Cardiac fibroblast (primary cell): ENCODE measurements around the gene ATP1B1.

ENCODE experiments used
- DNase-seq, 2 donors: peaks; one replicate each; pipeline versions ENCODE4 v3.0.0 to v3.0.0-alpha.2; 2010; ENCODE audit warnings: low read depth in 2 of 2
- H3K4me3 ChIP-seq, 2 donors: replicated peaks in 1 of 2; 1 replicate in 1 of 2; 2 replicates in 1 of 2; pipeline ENCODE4 v1.5.1; 2011; ENCODE audit warnings: low read depth in 2 of 2, low read length in 2 of 2, mild to moderate bottlenecking in 2 of 2, moderate library complexity in 1 of 2
- TF ChIP-seq, protein P1 (sequence below): IDR thresholded peaks from one replicate; pipeline ENCODE4 v1.5.1; 2011; ENCODE audit warnings: low read depth, mild to moderate bottlenecking, low read length, inconsistent platforms

The ATP1B1 gene

DNA sequence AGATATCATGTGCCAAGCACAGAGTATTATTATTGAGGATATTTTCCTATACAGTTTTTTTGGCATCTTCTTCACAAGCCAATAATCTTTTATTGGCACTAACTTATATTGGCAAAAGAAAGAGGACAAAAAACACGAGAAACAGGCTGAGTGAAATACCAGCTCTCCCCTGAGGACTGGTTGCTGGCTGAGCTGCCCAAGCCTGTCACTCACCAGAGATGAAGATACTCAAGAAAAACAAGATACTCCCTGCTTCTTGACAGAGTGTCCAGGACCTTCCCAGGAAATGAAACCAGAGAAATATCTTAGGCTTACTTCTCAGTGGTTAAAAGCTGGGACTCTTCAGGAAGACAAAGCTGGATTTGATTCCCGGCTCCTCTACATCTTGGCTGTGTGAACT lies 35.9 kb upstream of the ATP1B1 start:
- DNase-seq: peak in 1 of 2 donors; percentile 21
- no peak overlapping the region for H3K4me3 ChIP-seq
- TF ChIP-seq, protein P1, sequence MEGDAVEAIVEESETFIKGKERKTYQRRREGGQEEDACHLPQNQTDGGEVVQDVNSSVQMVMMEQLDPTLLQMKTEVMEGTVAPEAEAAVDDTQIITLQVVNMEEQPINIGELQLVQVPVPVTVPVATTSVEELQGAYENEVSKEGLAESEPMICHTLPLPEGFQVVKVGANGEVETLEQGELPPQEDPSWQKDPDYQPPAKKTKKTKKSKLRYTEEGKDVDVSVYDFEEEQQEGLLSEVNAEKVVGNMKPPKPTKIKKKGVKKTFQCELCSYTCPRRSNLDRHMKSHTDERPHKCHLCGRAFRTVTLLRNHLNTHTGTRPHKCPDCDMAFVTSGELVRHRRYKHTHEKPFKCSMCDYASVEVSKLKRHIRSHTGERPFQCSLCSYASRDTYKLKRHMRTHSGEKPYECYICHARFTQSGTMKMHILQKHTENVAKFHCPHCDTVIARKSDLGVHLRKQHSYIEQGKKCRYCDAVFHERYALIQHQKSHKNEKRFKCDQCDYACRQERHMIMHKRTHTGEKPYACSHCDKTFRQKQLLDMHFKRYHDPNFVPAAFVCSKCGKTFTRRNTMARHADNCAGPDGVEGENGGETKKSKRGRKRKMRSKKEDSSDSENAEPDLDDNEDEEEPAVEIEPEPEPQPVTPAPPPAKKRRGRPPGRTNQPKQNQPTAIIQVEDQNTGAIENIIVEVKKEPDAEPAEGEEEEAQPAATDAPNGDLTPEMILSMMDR: no peak

DNA sequence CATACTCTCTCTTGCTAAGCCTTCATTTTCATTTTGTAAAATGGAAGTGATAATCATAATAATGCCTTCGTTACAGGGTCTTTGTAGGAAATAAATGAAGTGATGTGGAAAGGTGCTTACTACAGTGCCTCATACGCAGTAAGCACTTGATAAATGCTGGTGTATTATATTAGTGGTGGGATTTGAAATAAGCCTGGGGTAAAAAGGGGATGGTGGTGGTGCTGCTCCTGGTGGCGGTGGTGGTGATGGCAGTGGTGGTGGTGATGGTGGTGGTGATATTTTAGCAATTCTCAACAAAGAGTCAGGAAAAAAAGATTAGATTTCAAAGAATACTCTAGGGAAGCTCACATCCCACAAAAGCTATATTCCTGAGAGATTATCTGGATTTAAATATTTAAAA lies 35.5 kb upstream of the ATP1B1 start:
- TF ChIP-seq, protein P1: no peak
- H3K4me3 ChIP-seq: no peak overlapping the region
- DNase-seq: no peak

DNA sequence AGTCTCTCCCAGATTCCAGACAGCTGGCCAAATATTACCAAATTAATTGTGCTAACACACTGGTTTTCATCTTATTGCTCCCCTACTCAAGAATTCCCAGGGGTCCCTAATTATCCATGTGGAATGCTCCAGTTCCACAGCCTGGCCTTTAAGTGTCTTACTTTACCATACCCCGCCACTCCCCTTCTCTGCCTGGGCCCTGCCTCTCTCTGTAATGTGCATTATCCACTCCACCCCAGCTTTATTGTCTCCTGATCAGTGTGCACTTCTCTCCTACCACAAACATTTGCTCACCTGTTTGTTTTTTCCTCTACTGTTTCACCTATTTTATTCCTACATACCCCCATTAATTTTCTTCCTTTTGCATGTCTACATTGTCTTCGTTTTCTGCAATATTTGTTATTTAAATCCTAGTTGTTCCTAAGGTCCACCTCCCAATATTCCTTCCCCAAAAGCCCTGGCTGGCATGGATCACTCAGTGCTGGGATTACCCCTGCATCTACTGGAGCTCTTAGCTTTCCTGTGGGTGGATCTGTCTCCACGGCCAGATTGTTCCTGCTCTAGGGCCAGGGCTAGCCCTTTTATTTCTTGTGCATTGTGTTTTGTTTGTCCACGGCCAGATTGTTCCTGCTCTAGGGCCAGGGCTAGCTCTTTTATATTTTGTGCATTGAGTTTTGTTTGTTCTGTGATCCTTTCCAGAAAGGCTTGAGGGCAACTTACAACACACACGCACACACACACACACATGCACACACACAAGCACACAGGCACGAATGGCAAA lies 33.4 kb upstream of the ATP1B1 start:
- TF ChIP-seq, protein P1: no peak

DNA sequence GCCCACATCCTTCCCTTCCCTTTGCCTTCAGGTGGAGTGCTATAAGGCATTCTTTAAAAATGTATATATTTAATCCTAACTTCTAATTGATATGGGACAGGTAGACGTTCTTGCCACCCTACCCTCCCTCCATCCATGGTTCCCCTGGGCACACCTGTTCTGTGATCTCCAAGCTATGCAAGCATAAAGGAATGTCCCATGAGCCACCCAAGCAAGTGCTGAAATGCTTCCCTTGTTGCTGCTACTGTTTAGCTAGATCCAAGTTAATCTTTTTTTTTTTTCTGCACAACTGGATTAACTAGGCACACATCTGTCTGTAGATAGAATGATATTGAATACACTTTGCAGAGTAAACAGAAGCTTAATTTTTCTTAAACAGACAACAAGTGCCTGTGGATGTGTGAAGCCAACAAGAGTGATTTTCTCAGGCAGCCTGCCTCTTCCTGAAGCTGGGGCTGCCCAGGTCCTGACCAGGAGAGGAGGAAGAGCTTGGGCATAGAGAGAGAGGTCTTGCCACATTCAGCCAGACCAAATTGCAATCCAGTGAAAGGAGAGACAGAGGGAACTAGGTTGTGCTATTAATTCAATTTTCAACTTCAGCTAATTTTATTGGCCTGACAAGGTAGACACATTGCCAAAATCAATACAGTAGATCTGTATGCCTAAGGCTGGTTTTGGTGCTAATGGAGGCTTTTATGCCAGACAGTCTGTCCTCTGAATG lies 28.2 kb upstream of the ATP1B1 start:
- DNase-seq: no peak
- TF ChIP-seq, protein P1: no peak
- no peak overlapping the region for H3K4me3 ChIP-seq

More for the DNA sequence above, 33.4 kb upstream of the ATP1B1 start:
- DNase-seq: no peak
- H3K4me3 ChIP-seq: no peak overlapping the region

DNA sequence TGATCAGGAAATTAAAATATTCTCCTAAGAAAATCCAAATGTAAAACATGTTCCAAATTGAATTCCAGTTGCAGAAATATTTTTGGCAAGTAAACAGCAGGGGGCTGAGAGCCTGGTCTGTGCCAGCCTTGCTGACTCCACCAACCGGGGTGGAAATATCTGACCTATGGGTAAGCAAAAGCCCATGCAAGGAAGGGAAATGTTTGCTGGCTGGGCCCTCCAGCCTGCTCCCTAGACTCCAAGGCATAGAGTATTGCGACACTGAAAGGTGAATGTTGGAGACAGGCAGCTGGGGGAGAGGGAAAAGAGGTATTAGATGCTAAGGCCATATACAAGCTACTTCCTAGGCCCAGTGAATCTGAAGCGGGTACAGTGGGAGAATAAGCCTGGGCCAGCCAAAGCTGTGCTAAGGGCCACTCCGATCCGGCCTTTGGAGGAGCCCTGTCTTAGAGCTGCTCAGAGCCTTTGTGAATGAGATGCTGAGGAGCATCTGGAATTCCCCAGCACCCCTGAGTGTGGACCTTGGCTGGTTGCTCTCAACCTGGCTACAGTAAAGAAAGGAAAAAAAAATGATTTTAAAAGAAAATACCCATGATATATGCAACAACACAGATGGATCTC lies 24.9 kb upstream of the ATP1B1 start:
- TF ChIP-seq, protein P1: no peak
- peak in 1 of 2 donors; percentile 35 for DNase-seq
- no peak overlapping the region for H3K4me3 ChIP-seq

DNA sequence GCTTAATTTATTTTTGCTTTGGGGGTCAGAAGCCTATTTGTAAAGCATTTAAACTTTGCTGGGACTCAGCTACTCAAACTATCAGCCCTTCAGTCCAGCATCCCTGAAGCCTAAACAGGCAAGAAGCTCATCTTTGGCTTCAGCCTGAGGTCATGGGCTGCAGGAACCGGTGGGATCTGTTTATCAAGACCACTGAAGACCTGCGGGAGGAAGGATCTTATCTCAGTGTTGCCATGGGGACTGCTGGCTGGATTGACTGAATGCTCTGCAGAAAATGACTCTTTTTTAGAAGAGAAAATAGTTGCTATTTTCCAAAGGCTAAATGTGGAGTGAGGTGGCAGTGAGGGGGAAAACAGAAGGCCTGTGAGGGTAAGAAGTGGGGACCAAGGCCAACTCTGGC lies 20.6 kb upstream of the ATP1B1 start:
- TF ChIP-seq, protein P1: no peak
- H3K4me3 ChIP-seq: no peak overlapping the region
- DNase-seq: no peak
